ENCODE data around the gene CENPN.

The CENPN gene

DNA sequence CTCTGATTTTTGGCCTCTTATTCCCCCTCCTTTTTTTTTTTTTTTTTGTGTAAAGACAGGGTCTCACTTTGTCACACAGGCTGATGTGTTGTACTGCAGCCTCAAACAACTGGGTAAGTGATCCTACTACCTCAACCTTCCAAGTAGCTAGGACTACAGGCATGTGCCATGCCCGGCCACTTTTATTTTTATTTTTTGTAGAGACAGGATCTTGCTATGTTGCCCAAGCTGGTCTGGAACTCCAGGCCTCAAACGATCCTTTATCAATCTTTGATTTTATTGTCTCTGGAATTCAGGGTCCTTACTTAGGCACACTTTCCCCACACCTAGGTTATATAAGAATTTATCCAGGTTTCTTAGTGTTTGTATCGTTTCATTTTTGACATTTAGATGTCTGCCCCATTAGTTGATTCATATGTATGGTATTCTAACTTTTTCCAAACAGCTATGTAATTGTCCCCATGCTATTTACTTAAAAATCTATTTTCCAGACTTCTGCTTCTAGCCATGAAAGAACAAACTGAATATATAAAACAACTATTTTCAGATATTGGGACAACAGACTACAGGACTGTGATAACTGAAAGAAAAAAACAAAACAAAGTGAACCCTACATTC lies 14.2 kb upstream of the CENPN start:
- DNase-seq: no peak

DNA sequence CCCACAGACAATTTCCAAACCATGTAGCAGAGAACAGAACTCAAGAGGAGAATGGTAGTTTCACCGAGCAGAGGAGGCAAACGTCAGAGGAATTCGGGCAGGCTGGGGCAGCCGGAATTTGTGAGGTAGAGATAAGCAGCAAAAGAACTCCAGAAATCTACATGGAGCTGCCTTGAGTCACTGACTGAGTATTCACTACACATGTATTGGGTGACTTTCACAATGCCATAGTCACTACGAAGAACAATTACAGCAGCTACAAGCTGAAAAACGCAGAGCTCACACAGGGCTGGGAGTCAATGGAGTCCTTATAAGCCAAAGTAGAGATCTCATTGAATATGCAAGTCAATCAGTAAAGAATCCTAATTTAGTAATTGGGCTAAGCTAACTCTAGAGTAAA lies 13.7 kb upstream of the CENPN start:
- no peak for DNase-seq

GRCh38 chr16:80993834-80994233 lies 13.2 kb upstream of the CENPN start:
- DNase-seq: no peak

DNA sequence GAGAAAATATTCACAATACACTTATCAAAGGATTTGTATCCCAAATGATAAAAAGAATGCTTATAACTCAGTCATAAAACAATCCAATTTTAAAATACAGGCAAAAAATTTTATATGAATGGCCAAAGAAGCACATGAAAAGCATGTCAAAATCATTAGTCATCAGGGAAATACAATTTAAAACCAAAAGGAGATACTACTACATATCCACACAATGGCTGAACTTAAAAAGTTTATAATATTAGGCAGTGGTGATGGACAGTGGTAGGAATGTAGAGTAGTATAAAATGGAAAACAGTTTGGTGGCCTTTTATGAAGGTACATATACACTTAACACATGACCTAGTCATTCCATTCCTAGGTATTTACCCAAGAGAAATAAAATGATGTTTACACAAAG lies 12.6 kb upstream of the CENPN start:
- DNase-seq: no peak

GRCh38 chr16:80996688-80997138 lies 10.3 kb upstream of the CENPN start:
- DNase-seq: peak; percentile 73

- DNase-seq: no peak
These were observed 9.7 kb upstream of the CENPN start for GRCh38 chr16:80997139-80997798.

DNA sequence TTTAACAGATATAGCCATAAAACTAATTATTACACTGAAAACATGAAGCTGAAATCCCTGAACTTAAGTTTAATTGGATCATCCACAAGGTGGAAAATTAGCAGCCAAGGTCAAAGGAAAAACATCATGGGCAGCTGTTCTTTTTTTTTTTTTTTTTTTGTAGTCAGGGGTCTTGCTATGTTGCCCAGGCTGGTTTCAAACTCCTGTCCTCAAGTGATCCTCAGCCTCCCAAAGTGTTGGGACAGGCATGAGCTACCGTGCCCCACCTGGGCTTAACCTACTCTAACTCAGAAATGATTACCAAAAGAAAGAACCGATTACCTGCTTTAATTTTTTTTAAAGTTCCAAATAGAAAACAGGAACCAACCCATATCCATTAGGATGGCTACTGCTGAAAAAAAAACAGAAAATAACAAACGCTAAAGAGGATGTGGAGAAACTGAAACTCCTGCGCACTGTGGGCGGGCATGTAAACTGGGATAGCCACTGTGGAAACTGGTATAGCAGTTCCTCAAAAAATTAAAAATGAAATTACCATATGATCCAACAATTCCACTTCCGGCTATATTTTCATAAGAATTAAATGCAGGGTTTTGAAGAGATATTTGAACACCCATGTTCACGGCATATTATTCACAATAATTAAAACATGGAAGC lies 8.9 kb upstream of the CENPN start:
- DNase-seq: no peak

GRCh38 chr16:81000873-81001272 lies 6.1 kb upstream of the CENPN start:
- no peak for DNase-seq

DNA sequence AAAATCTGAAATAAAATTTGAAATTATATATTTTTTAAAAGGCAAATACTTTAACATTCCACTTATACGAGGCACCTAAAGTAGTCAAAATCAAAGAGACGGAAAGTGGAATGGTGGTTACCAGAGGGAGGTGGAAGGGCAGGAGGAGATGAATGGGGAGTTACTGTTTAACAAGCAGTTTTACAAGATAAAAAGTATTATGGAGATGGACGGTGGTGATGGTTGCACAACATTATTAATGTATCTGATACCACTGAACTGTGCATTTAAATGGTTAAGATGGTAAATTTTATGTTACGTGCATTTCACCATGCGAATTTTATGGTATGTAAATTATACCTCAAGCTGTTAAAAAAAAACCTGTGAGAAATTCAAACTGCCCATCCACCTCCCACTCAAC lies 5.7 kb upstream of the CENPN start:
- DNase-seq: no peak

- no peak for DNase-seq
These were observed 4.0 kb upstream of the CENPN start for GRCh38 chr16:81003064-81003463.

- no peak for DNase-seq
These were observed 3.2 kb upstream of the CENPN start for GRCh38 chr16:81003610-81004460.

DNA sequence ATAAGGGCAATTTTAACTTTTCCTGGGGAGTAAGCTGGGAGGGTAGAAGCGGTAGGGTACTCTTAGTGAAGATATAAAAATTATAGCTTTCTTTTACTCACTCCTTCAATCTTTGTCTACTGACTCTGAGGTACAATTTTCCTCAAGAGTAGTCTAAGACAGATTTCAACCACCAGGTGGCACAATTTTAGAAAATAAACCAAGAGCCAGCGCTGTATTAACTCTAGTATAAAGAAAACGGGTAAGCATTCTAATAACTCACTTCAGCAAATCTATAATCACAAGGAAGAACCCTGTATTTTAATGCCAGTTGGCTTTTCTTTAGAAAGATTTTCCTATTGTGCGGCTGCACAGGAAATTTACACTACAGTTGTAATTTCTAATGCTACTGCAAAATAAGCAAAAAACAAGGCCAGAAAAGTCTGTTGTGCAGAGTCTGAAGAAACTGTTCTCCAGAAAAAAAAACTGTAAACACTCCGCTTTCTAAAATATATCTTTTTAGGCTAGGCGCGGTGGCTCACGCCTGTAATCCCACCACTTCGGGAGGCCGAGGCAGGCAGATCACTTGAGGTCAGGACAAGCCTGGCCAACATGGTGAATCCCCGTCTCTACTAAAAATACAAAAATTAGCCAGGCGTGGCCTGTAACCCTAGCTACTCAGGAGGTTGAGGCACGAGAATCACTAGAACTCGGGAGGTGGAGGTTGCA lies 2.2 kb upstream of the CENPN start:
- DNase-seq: no peak

DNA sequence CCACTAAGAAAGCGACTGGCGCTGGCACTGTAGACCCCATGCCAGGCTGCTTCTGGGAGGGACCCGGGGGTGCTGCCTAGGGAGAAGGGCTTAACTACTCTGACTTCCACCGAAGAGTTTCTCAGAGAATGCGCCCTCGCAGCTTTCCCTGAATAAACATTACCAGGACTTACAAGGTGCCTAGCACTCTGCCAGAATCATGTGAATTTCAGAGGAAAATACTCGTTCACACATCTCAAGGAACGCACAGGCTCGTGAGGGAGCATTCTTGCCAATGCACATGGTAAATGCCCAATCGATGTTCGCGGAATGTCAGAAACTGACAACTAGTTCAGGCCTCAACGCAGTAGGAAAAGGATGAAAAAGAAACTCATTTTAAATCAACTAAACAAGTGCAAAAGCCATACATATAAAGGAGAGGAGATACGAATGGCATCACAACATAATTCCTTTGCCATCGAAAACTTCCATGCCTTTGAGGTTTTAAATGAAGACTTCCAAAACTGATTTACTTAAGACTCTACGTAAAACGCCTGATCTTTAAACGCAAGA lies 1.3 kb upstream of the CENPN start:
- no peak for DNase-seq

DNA sequence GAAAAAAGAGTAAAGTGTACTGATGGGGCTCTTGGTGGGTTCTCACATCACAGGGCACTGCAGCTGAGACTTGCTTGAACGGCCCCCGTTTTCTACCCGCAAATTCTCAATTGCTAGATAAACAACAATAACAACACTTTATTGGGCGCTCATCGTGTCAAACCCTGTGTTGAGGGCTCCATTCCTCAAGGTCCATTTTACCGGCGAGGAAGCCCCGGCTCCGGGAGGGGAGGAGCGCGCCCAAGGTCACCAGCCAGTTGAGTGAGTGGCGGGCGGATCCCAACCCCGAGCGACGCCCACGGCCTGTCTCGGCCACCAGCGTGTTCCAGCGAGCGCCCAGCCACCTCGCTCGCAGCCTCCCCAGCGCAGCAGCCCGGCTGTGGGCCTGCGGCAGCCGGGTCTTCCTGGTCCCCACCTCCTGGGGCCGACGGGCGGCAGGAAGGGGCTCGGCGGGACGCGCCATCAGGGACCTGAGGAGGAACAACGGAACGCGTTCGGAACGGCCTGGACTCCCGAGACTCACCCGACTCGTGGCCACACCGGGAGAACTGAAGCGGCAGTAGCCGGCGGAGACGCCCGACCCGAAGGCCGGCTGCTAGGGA lies 702 bp upstream of the CENPN start:
- DNase-seq: no peak

- no peak for DNase-seq
These were observed 1.4 kb downstream of the CENPN start for GRCh38 chr16:81008505-81008789.

GRCh38 chr16:81012974-81013373 lies 6.0 kb downstream of the CENPN start:
- DNase-seq: no peak

DNA sequence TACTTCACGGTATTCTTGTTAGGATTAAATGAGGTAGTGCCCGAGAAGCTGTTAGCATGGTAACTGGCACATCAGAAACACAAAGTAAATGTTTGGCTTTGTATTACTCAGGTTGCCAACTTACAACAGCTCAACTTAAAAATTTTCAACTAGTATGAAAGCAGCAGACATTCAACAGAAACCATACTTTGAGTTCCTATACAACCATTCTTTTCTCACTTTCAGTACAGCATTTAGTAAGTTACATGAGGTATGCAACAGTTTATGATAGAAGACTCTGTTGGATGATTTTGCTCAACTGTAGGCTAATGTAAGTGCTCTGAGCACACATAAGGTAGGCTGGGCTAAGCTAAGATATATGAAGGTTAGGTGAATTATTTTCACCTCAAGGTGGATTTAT lies 7.7 kb downstream of the CENPN start:
- no peak for DNase-seq

DNA sequence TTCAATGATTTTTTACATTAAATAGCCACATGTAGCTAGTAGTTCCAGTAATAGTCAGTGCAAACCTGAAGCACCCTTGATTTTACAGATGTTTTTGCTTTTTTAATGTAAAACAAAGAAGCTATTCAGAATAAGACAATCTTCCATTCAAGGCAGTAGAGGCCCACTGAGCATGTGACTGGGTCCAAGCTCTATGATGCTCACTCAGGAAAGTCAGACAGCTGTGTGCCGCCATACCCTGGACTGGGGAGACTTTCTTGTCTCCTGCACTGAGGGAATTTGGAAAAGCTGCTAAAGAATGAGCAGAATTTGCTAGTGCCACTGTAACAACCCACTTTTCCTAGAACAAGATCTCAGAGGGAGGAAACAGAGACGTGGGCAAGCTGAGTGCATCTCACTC lies 11.5 kb downstream of the CENPN start:
- DNase-seq: no peak

DNA sequence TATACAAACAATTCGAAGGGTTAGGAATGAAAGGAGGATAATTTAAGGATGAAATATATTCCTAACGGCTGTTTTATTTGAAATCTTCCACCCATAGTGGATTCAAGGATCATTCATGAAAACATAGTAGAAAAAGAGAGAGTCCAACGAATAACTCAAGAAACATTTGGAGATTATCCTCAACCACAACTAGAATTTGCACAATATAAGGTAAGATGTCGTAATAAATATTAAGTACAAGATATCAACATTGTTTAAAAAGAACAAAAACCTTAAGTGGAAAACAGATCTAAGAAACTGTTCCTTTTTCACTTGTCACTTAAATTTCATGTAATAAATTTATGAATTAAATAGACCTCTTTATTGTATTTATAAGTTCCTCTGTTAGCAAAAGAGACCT lies 19.4 kb downstream of the CENPN start:
- no peak for DNase-seq

- DNase-seq: no peak
These were observed 23.1 kb downstream of the CENPN start for GRCh38 chr16:81029930-81030604.

- DNase-seq: peak; percentile 60
These were observed 28.5 kb downstream of the CENPN start, which contains the start of gene ATMIN for GRCh38 chr16:81035398-81035974. Gene ATMIN, plus strand, starts transcription at chr16:81035842. Its CDS starts 29 bp downstream, at chr16:81035871.
